CD4-positive, alpha-beta T cell treated with Interleukin-17A for 1 hour (primary cell): Measurements from ENCODE around the gene EEA1.

ENCODE experiments used
- DNase-seq: peaks from one replicate; pipeline ENCODE4 v3.0.0-alpha.2; 2020

EEA1 gene

DNA sequence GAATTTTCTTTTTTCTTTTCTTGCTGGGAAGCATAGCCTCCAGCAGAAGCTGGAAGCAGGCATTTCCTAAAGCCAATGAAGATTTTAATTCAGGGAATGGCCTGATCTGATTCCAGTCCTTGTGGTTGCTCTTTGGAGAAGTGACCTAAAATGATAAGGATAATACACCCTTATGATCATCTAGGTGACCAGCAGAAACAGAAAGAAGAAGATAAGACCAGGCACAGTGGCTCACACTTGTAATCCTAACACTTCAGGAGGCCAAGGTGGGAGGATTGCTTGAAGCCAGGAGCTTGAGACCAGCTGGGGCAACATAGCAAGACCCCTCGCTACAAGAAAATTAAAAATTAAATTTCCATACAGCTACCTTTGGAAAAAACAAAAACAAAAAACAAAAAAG, 51.2 kb downstream of the EEA1 start:
- no peak for DNase-seq

DNA sequence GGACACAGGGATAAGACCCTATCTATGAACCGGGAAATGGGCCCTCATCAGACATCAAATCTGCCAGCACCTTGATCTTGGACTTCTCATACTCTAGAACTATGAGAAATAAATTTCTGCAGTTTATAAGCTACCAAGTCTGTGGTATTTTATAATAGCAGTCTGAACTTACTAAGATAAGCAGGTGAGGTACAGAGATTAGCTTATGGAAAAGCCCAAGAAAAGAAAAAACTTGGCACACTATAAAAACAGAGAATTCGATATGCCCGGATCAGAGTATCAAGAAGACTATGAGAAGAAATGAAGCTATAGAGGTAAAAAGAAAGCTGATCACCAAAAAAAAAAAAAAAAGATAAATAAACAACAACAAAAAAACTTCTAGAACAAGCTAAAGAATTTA, 52.6 kb downstream of the EEA1 start:
- DNase-seq: no peak

DNA sequence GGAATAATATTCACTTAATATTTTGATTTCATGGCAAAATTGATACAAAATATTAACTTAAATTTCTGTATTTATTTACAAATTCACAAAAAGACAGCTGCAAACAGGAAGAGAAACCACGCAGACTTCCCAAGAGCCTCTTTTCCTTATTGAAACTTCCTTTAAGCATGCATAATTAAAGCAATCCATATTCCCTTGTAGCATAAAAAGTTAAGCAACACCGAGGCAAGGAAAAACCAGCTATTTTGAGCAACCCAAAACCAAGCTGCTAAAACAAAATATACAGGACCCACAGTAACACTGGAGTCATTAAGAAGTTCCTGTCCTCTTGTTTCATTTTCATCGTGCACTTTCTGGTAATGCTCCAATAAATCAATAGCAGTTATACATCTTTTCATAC, 58.0 kb downstream of the EEA1 start:
- DNase-seq: no peak

DNA sequence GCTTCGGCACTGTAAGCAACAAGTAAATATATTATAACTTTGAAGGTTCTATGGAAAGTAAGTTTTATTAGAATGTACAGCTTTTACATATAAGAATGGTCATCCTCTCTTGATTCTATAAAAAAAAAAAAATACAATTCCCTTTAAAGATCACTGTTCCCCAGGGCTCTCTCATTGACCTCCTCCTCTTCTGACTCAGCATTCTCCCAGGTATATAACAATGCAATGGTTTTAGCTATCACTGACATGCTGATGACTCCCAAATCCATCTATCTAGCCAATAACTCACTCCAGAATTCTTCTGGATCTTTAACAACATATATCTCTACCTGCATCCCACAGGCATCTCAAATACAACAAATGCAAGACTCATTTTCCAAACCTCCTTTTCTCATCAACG, 62.7 kb downstream of the EEA1 start:
- DNase-seq: no peak

DNA sequence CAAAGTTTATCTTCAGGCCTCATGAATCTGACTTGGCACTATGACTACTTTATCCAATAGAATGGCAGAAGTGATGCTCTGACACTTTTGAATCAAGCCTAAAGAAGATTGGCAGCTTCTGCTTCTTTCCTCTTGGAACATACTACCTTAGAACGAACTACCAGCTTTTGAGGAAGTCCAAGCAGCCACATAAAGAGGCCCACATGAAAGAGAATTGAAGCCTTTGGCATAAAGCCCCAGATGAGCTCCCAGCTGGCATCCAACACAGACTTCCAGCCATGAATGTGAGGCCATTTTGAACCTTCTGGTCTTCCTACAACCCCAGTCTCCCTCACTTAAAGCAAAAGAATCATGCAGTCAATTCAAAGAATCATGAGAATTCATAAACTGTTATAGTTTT, 65.8 kb downstream of the EEA1 start:
- no peak for DNase-seq

DNA sequence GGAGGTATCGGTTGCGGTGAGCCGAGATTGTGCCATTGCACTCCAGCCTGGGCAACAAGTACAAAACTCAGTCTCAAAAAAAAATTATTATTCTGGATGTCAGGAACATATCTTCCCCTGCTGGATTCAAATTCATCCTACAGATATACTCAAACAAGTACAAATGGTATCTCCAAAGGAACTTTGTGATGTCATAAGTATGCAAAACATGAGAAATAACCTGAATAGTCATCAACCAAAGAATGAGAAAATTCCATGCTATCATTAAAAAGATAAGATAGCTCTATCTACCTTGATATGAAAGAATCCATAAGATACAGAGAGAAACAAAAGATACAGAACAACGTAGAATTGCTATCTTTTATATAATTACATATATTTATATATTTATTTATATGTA, 67.7 kb downstream of the EEA1 start:
- DNase-seq: no peak

DNA sequence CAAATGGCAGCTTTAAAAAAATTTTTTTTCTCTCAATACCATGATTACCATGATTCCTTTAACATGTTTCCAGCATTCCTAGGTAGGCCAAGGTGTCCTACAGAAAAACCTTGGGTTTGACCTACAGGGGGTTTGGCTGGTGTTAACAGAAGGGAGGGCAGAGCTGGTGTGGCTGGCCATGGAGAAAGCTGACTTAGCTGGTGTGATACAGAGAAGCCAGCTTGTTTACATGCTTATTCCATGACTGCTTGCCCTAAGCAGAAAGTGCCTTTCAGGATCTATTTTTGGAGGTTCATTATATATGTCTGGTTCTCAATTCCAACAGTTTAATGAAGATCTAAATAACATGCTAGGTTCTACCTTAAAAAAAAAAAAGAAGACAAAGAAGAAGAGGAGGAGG, 68.6 kb downstream of the EEA1 start:
- no peak for DNase-seq

DNA sequence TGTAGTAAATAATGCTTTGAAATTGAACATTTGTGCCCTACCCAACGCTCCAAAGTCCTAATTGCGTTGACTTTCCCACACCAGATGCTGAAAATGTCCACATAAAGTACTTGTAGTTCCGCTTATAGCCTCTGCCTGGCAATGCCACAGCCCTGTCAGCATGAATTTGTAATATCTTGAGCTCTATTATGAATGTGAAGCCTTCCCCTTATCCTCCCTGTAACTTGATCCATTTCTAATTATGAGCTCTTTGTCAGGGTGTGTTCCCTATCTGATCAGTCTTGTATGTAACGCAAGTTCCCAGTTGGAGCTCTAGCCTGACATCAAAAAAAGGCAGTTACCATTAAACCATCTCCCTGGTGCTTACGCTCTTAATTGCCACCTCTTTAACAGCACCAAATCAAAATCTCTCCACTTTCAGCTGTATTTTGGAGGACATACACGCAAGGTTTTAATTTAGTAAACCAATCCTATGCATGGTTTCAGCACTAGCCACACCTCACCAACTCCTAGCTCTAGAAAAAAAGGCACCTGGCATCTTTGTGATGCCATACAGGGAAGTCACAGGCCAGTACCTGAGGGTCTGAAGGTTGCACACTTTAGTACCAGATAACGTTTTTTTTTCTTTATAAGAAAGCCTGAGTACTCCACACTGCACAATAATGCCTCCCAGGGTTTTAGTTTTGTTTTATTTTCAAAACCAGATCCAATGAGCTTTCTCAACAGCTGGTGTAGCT, 69.3 kb downstream of the EEA1 start:
- no peak for DNase-seq

DNA sequence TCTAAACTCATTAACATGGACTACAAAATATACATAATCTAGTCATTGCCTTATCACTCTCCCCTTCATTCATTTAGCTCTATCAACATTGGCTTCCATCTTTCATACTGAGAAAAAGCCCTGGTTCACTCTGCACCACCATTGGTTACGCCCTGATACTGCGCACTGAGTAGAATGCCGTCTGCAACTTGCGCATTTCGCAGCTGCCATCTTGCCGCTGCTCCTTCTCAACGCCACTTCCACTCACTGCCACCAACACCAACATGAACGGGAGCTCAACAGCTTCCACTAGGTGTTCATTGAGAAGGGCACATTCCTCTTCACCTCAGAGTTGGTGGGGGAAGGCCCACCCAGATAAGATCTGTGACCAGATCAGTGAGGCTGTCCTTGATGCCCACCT, 71.3 kb downstream of the EEA1 start:
- no peak for DNase-seq

DNA sequence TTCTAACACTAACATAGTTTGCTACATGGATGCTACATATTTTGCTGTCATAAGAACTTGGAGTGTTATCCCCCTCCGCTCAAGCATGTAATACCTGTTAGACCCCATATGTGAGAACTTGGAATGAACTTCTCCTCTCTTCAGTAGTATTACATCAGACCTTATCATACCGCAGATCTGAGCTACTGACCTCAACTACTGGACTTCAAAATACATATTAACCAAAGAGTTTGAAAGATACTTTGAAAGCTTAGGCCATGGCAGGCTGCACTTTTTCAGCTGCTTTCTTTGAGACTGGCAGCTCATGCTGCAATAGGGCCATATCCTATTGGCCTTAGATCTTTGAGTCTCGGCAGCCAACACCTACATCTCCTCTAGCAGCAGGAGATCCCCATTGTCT, 74.8 kb downstream of the EEA1 start:
- DNase-seq: no peak

DNA sequence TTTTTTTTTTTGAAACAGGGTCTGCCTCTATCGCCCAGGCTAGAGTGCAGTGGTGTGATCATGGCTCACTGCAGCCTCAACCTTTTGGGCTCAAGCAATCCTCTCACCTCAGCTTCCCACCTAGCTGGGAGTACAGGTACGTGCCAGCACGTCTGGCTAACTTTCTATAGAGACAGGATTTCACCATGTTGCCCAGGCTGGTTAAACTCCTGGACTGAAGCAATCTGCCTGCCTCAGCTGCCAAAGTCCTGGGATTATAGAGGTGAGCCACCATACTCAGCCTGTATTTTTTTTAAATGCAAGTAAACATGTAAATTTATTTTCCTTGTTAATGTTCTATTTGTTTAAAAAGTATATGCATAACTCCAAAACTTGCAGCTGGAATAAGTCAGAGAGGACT, 80.4 kb downstream of the EEA1 start:
- DNase-seq: no peak

DNA sequence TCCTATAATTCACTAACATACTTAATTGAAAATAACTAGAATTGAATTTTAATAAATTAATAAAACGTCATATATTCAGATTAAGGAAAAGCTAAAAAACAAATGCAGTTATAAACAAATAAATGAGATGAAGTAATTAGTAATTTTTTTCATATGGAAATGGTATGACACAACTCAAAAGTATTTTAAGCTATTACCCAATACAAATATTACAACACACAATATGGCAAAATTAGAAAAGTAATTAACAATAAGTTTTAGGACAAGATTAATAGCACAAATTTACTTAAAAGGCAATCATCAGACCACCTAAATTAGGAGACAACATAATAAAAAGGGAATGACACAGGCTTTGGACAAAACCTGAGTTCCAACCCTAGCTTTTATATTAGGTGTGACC, 81.7 kb downstream of the EEA1 start:
- no peak for DNase-seq

DNA sequence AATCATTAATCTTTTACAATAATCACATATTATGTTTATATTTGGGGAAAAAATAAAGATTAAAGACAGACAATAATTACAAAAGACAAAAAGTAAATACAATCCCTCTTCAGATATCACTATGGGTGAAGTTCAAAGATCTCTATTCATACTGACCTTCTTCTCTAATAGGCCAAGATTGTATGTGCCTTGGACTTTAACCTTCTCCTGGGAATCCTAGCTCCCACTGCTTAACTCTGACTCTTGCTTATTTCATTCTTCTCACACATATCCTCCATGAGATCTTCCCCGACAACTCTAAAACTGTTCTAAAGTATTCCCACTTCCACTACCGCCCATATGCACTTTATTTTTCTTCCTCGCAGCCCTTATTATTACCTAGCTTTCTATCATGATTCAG, 83.8 kb downstream of the EEA1 start:
- no peak for DNase-seq

DNA sequence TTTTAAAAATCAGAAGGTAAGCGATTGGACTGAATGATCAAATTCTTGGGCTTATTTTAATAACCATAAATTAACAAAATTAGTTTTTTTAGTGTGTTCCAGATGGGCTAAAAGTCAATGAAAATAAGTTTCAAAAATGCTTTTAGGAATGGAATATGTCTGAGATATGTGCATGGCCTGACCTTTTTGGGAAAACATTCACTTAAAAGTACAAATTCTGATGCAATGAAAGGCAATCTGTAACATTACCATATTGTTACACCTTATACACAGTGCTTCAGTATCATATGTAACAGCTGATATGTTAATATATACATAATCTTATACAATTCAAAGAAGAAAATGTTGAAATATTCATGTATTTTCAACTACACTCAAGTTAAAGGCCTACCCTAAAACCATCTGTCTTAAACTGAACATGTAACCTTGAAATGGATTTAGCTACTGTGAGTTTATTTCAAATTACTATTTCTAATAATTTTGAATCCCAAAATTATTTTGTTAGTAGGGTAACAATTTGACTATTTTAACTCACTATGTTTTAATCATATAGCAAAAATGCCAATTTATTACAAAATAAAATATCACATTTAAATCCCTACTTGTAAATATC, 84.8 kb downstream of the EEA1 start:
- no peak for DNase-seq

DNA sequence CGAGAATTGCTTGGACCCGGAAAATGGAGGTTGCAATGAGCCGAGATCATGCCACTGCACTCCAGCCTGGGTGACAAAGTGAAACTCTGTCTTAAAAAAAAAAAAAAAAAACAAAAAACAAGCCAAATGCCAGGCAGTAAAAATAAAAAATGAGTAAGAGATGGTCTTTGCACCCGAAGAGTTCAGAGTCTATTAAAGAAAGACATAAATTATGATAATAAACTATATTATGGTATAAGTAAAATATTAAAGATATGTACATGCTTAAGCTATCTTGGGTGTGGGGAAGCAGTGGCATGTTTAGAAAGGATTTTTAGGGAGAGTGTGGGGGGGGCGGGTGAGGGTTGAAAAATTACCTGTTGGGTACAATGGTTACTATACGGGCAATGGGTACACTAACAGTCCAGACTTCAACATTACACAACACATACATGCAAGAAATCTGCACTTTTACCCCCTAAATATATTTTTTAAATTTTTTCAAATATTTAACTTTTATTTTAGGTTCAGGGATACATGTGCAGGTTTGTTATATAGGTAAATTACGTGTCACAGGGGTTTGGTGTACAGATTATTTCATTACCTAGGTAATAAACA, 99.3 kb downstream of the EEA1 start:
- no peak for DNase-seq

DNA sequence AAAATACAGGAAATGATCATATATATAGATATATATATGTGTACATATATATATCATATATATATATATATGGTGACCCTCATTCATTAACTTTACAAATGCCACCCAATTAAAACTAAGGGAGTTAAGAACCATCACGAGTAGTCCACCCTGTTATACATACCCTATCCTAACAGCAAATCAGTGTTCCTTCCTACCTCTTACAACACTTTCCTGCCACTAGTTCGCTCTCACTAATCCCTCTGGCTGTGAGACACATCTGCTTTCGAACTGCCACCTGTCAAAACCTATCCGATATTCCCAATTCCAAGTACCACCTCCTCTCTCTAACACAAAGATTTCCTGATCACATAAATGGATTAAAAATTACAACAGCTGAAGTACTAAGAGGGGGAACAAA, 100.5 kb downstream of the EEA1 start:
- DNase-seq: no peak

DNA sequence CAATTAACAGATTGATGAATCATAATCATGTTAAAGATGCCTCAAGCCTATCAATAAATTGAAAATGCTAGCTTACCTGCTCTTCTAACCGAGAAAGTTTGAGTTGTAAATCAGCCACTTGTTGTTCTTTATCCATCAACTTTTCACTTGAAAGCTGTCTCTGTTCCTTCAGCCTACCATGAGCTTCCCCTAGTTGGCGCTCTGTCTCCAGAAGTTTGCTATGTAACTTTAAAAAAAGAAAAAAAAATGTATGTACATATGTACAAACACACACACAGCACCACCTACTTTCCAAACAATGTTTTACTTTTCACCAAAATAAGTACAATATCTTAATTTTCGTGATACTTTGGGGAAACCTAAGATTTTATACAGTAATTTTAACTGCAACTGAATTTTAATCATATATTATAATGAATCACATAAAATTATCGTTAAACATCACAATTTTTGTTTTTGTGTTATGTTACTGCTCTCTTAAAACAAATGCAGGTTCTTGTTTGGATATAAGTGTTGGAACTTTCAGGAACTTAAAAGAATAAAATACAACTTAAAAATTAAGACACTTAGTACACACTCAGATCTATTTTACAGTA, 101.2 kb downstream of the EEA1 start:
- peak; percentile 45 for DNase-seq

DNA sequence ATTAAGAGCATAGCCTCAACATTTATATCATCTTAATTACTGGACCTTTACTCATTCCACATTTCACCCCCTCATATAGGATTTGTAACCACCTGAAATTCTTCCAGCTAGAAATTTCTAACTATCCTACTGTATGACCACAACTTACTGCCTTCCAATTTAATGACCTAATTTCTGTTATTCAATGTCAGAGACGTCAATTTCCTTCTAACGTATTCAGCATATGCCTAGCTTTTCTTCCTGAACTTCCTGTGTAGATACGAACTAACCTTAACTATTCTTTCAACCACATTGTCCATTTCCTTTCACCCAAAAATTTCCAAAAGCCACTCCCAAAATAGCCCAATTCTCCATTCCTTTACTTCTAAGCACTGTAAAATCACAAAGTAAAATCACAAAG, 108.0 kb downstream of the EEA1 start:
- no peak for DNase-seq

DNA sequence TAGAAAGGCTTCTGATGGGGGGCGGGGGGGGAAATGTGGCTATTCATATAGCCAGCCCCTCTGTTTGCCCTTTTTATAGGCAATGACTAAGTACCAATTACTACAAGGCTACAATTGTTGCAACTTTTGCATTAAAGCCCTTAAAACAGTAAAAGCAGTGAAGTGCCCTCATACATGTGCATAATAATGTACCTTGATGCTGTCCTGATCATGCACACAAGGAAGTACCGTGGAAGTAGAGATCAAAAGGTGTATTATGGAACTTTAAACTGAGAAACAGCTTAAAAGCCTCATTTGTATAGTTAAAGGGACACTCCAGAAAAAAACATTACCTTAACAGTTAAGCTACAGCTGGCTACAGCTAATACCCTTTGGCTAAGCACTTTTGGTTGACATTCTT, 114.5 kb downstream of the EEA1 start:
- no peak for DNase-seq

DNA sequence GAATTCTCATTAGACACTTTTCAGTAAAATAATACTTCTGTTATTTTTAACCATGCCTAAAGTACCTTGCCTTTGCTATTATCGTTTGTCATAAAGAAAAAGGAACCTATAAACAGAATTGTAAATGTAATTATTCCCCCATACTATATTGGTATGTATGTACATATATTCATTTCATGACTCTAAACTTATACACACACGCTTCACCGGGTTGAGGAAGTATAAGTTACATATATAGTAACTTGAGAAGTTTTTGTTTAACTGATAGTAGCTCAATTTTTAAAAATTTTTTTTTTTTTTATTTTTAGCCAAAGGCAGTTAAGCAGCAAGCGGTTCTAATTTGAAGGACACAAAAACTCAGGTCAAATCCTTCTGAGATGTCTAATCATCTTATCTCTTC, 118.7 kb downstream of the EEA1 start:
- no peak for DNase-seq

DNA sequence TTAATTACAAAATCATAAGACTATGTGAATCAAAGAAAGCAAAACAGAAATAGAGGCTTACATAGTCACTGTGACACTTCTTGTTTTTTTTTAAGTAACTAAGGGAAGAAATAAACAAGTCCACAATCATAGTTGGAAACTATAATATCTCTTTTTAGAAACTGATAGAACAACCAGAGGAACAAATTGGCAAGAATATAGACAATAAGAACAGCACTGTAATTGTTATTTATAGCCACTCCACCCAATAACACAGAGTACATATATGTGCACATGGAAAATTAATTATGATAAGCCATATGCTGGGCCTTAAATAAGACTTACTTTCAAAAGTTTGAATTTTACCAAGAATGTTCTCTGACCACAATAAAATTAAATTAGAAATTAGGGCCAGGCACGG, 125.2 kb downstream of the EEA1 start:
- no peak for DNase-seq

DNA sequence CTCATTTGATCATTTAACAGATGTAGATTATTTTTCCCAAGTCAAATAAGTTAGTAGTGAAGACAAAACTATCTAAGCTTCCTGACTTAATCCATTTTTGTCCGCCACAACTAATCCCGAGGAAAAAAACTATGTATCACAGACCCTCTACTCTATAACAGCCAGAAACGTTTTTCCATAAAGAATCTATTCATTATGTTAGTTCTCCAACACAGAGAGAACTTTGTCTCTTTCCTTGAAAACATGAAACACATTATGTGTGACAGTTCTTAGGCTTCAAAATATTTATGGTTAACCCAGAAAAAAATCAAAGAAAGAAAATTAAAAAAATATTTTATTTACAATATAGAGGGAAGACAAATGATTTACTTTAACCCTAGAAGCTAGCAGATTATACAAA, 126.2 kb downstream of the EEA1 start:
- no peak for DNase-seq

DNA sequence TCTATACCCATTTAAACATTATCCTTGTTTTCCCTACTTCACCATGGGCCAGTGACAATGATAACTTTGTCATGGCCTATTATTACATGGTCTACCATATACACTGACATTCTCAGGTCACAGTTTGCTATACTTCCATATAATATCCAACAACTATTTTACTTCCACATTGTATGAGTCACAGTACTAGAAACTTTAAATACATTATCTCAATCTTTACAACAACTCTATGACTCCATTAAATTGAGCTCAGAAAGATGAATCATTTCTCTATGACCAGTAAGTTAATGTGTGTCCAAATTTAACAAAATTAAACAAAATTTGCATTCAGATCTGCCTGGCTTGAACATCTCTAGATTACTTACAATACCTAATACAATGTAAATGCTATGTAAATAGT, 132.4 kb downstream of the EEA1 start:
- no peak for DNase-seq

DNA sequence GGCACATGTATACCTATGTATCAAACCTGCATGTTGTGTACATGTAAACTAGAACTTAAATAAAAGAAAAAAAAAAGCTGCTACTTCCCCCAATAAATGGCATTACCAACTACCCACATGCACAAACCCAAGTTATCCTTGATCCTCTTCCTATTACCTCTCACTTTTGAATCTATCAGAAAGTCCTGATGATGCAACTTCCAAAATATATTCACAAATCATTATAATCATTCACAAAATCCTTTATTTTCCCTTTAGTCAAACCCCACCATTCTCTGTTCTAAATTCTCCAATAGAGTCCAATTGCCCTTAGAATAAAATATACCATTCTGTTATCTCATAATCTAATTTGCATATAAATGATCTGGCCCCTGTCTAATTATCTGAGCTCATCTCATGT, 134.3 kb downstream of the EEA1 start:
- DNase-seq: no peak
